ENCODE results near the gene CAMK2G.

The CAMK2G gene

DNA sequence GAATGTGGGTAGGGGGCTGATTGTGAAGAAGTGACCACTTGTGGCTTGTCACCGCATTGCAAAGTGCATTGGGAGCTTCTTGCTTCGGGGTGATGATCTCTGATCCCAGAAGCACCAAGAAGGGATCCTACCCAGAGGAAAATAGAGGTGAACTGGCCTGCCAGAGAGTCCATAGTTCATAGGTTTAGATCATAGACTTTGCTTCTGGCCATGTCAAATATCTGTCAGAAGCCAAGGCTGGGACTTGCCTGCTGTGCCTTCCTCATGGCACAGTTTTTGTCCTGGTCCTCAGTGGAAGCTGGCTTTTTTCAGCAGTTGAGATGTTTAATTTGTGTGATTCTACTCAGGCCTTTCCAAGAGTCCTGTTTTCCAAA, 87.9 kb downstream of the CAMK2G start:
- DNase-seq: no peak

DNA sequence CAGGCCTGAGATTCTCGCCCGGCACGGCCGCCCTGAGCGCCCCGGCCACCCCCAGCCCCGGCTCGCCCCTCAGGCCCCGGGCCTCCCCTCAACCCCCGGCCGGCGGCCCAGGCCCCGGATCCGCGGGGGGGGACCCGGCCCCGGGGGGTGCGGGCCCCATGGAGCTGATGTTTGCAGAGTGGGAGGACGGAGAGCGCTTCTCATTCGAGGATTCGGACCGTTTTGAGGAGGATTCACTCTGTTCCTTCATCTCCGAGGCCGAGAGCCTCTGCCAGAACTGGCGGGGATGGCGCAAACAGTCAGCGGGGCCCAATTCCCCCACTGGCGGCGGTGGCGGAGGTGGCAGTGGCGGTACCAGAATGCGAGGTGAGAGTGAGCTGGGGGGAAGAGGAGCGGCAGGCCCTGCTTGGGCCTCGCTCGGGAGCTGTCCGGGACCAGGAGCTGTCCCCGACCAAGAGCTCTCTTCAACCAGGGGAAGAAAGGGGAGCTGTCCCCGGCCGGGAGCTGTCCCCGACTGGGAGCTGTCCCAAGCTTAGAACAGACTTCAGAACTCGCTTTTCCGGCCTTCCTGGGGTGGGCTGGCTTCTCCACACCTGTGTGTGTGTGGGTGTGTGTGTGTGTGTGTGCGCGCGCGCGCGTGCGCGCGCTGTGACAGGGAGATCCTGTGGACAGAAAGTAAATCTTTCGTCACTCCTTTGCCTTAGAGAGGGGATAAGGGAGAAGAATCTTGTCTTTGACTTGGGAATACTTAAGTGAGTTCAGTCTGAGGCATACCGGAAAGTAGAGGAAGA, 88.4 kb downstream of the CAMK2G start:
- DNase-seq: peak; percentile 35

DNA sequence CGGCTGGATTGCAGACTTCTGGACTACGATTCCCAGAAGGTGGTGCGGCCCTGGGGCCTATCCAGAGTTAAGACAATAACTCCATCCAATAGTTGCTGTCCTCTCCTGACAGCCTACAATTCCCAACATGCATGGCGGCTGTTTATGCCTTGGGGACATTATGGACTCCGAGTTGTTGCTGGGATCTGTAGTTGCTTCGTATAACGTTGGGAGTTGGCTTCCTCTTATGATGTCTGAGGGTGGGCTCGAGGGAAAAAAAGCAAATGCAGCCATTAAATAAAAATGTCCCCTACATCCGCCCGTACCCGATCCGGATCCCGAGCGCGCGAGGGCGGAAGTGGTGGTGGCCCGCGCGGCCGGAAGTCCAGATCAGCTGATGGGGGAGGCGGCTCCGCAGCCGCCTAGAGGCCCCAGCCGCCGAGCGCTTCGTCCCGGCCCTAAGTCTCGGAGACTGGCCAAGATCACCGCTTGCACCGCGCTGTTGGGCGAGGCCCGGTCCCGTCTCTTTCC, 89.1 kb downstream of the CAMK2G start, which contains the start of gene ZSWIM8:
Gene ZSWIM8, plus strand, starts transcription at position 396 of the 510 bp plus-strand sequence. CDS start 273 bp downstream, outside the sequence.
- peak; percentile 96 for DNase-seq

DNA sequence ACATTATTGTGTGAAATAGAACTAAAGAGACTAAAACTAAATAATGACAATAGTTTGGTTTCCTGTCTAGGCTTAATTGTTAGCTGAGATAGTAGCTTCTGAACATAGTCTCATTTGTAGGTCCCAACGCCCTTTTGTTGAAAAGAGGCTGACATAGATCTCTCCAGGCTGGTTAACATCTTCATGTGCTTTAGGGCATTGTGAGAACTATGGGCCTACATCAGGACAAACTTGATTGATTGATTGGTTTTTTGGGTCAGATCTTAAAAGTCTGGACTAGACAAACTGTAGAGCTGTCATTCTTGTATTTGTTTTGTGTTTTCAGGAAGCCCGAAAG, 91.6 kb downstream of the CAMK2G start:
- no peak for DNase-seq

DNA sequence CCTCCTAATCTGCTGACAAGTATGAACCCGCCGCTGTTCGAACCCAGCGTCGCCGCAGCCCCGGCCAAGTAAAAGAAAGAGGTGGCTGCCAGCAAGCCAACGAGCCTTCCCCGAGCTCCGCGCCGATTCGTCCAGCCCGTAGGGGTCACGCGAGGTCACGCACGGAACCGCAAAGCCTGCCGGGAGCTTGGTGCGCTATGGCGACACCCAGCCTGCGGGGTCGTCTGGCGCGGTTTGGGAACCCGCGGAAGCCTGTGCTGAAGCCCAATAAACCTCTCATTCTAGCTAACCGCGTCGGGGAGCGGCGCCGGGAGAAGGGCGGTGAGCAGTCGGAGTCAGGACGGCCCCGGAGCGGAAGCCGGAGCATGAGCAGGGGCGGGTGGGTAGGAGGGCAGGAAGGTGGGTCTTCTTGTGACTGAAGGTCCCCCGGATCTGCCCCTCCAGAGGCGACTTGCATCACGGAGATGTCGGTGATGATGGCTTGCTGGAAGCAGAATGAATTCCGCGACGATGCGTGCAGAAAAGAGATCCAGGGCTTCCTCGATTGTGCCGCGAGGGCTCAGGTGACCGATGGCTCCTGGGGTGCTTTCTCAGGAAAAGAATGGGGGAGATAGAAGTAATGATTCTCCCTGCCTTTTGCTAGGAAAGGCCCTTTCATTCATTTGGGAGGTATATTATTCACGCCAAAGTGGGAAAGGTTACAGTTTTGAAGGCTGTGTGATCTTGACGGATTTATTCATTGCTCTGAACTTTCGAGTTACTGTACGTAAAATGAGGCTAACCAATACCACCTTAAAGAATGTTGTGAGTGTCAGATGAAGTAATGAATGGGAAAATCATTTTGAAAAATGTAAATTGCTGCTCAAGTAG, 92.2 kb downstream of the CAMK2G start, which contains the start of gene CHCHD1:
Gene CHCHD1, plus strand, starts transcription at position 170 of the 870 bp plus-strand sequence. Its CDS starts 28 bp downstream, at position 198.
- peak; percentile 84 for DNase-seq

DNA sequence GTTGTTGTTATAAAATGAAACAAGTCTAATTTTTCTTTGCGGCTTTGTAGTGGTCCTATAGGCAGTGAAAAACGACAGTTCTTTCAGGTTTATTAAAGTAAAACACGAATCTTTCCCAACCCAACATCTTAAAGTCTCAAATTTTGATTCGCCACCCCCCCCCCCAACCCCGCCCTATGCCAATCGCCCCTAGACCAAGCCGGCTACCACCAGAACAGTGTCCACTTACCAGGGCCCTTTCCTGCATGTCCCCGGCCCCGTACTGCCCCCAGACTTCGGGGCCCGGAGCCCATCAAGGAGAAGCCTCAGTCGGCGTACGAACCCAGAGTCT, 92.8 kb downstream of the CAMK2G start:
- no peak for DNase-seq

DNA sequence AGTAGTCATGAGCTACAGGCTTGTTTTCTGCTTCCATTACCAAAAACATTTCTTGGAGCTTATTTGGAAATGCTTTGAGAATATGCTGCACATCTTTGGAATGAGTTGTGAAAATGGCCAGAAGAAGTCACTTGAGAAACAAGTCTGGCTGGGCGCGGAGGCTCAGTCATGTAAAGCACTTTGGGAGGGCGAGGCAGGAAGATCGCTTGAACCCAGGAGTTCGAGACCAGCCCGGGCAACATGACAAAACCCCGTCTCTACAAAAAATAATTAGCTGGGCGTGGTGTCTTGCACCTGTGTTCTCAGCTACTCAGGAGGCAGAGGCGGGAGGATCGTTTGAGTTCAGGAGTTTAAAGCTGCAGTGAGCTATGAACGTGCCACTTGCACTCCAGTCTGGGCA, 93.4 kb downstream of the CAMK2G start:
- DNase-seq: no peak

DNA sequence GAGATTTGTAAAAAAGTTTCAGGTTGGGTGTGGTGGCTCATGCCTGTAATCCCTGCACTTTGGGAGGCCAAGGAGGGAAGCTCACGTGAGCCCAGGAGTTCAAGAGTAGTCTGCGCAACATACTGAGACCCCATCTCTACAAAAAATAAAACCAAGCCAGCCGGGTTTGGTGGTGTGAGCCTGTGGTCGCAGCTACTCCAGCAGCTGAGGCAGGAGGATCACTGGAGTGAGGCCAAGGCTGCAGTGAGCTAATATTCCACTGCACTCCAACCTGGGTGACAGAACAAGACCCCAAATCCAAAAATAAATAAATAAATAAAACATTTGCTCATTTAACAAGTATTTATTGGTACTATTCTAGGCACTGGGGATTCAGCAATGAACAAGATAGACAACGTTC, 94.1 kb downstream of the CAMK2G start:
- no peak for DNase-seq

DNA sequence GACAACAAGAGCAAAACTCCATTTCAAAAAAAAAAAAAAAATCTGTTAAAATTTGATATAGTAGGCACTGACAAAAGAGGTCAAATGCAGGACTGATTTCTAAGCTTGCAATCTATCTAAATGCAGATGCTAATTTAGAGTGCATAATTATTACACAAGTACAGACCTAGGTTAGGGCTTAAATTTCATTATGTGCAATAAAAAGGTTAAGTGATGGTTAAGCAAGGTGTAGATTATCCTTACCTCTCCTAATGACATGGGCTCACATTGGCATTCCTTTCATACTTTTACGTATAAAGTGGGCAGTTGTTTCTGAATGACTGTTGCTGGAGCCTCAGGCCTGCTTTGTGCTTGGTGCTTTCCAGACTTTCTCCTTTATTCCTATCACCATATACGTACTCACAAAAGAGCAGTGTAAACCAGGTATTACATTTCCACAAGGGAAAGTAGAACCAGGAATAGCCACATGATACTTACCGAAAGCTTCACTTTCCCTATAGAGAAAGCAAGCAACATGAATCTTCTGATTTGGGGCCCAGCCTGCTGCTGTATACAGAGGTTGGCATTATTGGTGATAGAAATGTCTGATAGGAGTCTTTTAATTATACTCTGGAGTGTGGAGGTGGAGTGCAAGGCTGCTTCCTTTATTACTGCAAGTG, 94.7 kb downstream of the CAMK2G start:
- no peak for DNase-seq

DNA sequence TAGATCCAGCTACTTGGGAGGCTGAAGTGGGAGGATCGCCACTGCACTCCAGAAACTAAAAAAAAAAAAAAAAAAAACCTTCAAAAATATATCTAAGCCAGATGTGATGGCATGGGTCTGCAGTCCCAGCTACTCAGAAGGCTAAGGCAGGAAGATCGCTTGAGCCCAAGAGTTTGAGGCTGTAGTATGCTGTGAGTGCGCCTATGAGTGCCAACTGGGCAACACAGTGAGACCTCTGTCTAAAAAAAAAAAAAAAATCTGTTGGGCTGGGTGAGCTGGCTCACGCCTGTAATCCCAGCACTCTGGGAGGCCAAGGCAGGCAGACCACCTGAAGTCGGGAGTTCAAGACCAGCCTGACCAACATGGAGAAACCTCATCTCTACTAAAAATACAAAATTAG, 95.3 kb downstream of the CAMK2G start:
- no peak for DNase-seq

DNA sequence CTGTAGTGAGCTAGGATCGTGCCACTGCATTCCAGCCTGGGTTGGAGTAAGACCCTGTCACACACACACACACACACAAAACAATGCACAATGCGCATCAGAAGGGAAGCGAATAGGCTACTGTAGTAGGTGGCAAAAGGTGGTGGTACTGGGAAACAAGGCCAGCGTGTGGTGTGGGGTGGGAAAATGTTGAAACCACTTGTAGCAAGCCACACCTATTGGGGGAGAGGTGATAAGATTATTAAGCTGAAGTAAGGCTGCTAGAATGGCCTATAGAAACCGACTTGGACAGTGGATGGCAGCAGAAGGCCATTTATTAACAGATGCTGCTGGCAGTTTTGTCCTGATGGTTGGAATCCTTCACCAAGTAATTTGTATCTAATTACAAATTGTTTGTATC, 99.7 kb downstream of the CAMK2G start:
- DNase-seq: no peak

DNA sequence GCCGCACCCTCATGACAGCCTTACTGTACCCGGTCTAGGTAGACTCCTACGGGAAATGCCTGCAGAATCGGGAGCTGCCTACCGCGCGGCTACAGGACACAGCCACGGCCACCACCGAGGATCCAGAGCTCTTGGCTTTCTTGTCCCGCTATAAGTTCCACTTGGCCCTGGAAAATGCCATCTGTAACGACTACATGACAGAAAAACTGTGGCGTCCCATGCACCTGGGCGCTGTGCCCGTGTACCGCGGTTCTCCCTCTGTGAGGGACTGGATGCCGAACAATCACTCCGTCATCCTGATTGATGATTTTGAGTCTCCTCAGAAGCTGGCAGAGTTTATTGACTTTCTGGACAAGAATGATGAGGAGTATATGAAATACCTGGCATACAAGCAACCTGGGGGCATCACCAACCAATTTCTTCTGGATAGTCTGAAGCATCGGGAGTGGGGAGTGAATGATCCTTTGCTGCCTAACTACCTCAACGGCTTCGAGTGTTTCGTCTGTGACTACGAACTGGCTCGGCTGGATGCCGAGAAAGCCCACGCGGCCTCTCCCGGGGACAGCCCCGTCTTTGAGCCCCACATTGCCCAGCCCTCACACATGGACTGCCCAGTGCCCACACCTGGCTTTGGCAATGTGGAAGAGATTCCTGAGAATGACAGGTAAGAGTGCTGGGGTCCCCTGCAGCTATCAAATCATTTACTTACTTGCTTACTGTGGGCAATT, 101.0 kb downstream of the CAMK2G start:
- no peak for DNase-seq

DNA sequence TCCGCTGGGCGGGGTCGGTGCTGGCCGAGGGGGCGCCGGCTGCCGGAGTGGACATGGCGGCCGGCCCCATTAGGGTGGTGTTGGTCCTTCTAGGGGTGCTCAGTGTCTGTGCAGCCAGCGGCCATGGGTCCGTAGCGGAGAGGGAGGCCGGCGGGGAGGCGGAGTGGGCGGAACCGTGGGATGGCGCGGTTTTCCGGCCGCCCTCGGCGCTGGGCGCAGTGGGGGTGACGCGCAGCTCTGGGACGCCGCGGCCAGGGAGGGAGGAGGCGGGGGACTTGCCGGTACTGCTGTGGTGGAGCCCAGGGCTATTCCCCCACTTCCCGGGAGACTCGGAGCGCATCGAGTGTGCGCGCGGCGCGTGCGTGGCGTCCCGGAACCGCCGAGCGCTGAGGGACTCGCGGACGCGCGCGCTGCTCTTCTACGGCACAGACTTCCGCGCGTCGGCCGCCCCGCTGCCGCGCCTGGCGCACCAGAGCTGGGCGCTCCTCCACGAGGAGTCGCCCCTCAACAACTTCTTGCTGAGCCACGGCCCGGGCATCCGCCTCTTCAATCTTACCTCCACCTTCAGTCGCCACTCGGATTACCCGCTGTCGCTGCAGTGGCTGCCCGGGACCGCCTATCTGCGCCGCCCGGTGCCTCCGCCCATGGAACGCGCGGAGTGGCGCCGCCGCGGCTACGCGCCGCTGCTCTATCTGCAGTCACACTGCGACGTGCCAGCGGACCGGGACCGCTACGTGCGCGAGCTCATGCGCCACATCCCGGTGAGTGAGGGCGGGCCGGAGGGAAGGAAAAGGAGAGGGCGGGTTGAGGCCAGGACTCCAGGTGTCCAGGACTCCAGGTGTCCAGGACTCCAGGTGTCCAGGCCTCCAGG, 101.8 kb downstream of the CAMK2G start:
- peak; percentile 80 for DNase-seq

DNA sequence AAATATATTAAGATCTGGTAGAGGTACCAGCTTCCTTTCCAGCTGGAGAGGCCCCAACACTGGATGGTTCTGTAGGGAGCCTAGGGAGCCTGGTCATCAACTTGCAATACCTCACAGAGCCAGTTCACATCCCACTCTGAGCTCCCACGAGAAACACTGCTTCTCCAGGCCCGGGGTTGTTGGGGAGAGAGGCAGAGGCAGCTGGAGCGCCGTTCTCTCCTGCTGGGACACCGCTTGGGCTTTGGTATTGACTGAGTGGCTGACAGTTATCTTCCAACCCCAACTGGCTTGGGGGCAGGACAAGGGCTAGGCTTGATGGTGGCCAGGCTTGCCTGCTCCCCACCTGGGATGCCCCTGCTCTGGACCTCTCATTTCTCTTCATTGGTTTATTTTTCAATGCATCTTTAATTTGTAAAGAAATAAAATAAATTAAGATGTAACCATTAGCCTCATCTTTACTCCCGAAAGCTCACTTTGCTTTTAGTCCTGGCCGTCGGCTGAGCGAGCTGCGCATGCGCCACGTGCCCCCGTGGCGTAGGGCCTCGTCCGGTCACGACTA, 102.6 kb downstream of the CAMK2G start:
- no peak for DNase-seq

DNA sequence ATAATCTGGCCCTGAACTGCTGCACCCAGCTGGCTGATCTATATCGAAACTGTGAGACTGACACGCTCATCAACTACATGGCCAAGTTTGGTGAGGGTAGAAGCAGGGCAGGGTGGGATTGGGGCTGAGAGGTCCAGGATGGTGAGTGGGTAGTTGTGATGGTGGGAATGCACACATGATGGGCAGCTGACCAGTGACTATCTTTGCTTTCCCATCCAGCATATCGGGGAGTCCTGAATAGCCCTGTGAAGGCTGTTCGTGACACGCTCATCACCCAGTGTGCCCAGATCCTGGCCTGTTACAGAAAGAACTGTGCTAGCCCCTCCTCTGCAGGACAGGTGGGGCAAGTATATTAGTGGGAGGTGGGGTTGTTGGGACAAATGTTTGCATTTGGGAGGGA, 105.0 kb downstream of the CAMK2G start:
- DNase-seq: no peak

DNA sequence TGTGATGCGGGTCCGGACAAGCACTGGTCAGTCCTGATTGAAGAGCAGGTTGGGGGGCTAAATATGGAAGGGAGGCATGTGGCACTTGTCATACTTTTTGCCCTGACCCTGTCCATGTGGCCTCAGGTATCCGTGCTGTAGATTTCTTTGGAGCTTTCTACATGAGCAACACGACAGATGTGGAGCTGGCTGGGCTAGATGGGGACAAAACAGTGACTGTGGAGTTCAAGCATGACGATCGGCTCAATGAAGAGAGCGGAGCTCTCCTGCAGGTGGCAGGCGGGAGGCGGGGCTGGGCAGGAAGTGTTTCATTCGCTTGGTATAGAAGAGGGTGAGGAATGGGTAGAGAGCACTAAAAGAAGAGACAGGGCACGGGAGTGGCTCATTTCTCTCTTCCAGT, 105.5 kb downstream of the CAMK2G start:
- no peak for DNase-seq

DNA sequence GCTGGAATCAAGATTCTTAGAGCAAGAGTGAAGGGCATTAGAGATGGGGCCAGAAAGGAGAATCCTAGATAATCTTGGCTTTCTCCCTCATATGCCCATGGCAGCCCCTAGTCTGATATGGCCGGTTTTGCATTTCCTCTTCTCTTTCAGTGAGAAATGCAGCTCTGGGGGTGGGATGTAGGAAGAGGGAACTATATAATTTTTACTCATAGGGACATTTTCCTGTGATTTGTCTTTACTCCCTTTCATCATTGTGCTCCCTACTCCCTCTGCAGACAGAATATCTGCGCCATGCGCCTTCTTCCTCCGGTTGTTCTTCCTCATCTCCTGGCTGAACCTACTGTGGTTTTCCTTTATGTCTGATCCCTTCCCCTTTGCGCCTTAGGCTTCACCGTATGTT, 109.3 kb downstream of the CAMK2G start:
- no peak for DNase-seq

DNA sequence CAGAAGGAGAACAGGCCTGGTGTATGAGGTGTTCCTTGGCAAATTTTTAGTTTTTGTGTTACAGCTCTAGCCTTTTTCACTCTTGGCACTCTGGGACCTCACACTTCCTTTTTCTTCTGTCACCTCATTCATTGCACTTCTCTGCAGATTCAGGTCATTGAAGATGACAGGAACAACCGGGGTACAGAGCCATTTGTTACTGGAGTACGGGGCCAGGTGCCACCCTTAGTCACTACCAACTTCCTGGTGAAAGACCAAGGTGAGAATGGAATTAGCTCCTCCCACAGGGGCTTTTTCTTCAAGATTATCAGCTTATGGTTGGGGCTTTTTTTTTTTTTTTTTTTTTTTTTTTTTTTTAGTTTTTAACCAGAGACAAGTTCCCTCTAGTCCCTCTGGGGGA, 111.0 kb downstream of the CAMK2G start:
- no peak for DNase-seq

DNA sequence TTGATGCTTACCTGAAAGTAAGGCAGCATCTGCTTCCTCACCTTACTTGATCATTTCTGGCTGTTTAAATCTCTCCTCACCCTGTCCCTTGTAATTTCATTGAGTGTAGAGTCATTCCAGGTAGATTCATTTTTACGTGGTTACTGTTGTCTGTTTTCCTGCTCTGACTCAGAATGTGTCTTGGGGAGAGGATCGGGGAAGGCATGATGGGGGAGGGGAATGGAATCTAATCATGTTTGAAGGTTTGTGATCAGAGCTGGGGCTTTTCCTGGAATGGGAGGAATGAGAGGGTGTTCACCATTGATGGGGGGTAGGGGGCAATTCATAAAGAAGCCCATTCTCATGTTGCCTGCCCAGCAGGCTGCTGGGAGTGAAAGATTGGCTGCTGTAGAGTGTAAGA, 111.4 kb downstream of the CAMK2G start:
- DNase-seq: peak; percentile 63

Data from fibroblast of skin of right quadriceps (primary cell).